ENCODE measurements around the gene TRIM4. TPM values are rescaled to one million over a fixed set of nuclear protein-coding genes. Genes with fewer than 3 reads are reported as not detected.
"Not testable (repeated sequence)": the region's sequence is repeated elsewhere in the genome, so short reads cannot be mapped to it uniquely, and the experiment has no call there.

Gene TRIM4, protein sequence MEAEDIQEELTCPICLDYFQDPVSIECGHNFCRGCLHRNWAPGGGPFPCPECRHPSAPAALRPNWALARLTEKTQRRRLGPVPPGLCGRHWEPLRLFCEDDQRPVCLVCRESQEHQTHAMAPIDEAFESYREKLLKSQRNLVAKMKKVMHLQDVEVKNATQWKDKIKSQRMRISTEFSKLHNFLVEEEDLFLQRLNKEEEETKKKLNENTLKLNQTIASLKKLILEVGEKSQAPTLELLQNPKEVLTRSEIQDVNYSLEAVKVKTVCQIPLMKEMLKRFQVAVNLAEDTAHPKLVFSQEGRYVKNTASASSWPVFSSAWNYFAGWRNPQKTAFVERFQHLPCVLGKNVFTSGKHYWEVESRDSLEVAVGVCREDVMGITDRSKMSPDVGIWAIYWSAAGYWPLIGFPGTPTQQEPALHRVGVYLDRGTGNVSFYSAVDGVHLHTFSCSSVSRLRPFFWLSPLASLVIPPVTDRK
- polyA plus RNA-seq (2011; rRNA removed) (27.0 and 32.7 TPM in 2 replicates), polyA minus RNA-seq (2011; rRNA and poly(A)+ RNA removed) (19.1 and 23.9 TPM in 2 replicates)

GRCh38 chr7:99918959-99919813 is at the start of gene TRIM4:
Gene TRIM4 (minus strand): TSS chr7:99919530. CDS start chr7:99919401, 129 bp downstream.
- Histone ChIP-seq H3K27me3 (ENCODE audit: control insufficient read depth, insufficient read depth, low read length) (no peaks in the 10 kb centered on the region), H3K4me3 (ENCODE audit: low read depth, low read length) (peak within 1 kb of the TSS; percentile 90), H3K27ac (ENCODE audit: low read depth, low read length) (peak within 1 kb of the TSS; percentile 91), H3K9me3 (ENCODE audit: control insufficient read depth, insufficient read depth, low read length) (no peaks in the 10 kb centered on the region)
- POLR2A ChIA-PET = interaction anchor here (0.6 to 1.1 kb wide), 7 partner anchors 9 to 361 kb away, joined by 3 to 6 read pairs (median 3); partner anchors contain the start of genes GJC3, ZNF655 and ZSCAN21
- CTCF ChIA-PET = interaction anchor here (0.8 to 1.8 kb wide), 5 partner anchors 9 to 72 kb away, joined by 3 to 9 read pairs (median 5); partner anchors contain the start of genes AZGP1 and GJC3
- TF ChIP-seq, protein P1, sequence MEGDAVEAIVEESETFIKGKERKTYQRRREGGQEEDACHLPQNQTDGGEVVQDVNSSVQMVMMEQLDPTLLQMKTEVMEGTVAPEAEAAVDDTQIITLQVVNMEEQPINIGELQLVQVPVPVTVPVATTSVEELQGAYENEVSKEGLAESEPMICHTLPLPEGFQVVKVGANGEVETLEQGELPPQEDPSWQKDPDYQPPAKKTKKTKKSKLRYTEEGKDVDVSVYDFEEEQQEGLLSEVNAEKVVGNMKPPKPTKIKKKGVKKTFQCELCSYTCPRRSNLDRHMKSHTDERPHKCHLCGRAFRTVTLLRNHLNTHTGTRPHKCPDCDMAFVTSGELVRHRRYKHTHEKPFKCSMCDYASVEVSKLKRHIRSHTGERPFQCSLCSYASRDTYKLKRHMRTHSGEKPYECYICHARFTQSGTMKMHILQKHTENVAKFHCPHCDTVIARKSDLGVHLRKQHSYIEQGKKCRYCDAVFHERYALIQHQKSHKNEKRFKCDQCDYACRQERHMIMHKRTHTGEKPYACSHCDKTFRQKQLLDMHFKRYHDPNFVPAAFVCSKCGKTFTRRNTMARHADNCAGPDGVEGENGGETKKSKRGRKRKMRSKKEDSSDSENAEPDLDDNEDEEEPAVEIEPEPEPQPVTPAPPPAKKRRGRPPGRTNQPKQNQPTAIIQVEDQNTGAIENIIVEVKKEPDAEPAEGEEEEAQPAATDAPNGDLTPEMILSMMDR (IDR thresholded peaks at IDR 0.05; ENCODE audit: low read depth, low read length) = no peak; the same call in 1 of the 2 replicates
- DNase-seq (ENCODE audit: low read depth, low spot score) = peak; percentile 81

GRCh38 chr7:99958564-99959227 is 39.4 kb upstream of the TRIM4 start:
- H3K27ac ChIP-seq (ENCODE audit: low read depth, low read length) = no peak overlapping the region
- no peak for DNase-seq (ENCODE audit: low read depth, low spot score)
- peaks cover 7% of the 10 kb centered on the region for H3K27me3 ChIP-seq (ENCODE audit: control insufficient read depth, insufficient read depth, low read length)
- POLR2A ChIA-PET = no interaction called here
- no peak overlapping the region for H3K4me3 ChIP-seq (ENCODE audit: low read depth, low read length)
- H3K9me3 ChIP-seq (ENCODE audit: control insufficient read depth, insufficient read depth, low read length) = no peaks in the 10 kb centered on the region
- TF ChIP-seq, protein P1 (IDR thresholded peaks at IDR 0.05; ENCODE audit: low read depth, low read length) = no peak
- CTCF ChIA-PET = no interaction called here

DNA sequence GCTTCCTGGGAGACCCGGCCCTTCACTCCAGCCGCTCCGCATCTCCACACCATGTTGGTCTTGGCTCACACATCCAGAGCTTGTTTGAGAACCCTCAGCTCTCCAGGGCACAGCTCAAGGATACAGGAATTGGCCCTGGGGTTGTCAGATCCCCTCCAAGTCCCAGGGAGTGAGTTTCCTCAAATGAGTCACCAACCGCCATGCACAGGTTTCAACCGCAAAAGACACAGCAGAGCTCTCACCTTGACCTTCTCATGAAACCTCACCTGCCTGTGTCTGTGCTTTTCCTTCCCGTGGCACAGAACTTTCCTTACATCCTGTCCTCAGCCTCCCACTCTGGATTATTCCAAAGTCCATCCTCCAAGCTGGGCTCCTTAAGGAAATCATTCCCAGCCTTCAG is 35.9 kb upstream of the TRIM4 start:
- TF ChIP-seq, protein P1 (IDR thresholded peaks at IDR 0.05; ENCODE audit: low read depth, low read length) = no peak
- Histone ChIP-seq H3K9me3 (ENCODE audit: control insufficient read depth, insufficient read depth, low read length) (no peaks in the 10 kb centered on the region), H3K27me3 (ENCODE audit: control insufficient read depth, insufficient read depth, low read length) (peaks cover 2% of the 10 kb centered on the region), H3K4me3 (ENCODE audit: low read depth, low read length) (no peak overlapping the region), H3K27ac (ENCODE audit: low read depth, low read length) (no peak overlapping the region)
- DNase-seq (ENCODE audit: low read depth, low spot score) = no peak
- CTCF ChIA-PET = interaction anchor here (1.3 kb wide), 1 partner anchor 35 kb away, joined by 4 read pairs; no protein-coding TSS in a partner anchor
- POLR2A ChIA-PET = no interaction called here

DNA sequence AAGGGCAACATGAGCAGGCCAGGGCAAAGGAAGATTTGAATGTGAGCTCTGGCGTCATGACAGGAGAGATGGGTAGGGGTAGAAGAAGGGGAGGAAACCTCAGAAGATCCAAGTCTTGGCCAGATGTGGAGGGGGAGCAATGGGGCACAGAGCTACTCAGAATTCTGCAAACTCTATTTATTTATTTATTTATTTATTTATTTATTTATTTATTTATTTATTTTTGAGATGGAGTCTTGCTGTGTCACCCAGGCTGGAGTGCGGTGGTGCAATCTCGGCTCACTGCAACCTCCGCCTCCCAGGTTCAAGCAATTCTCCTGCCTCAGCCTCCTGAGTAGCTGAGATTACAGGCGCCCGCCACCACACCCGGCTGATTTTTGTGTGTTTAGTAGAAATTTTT is 35.3 kb upstream of the TRIM4 start:
- DNase-seq (ENCODE audit: low read depth, low spot score); H3K27ac ChIP-seq (ENCODE audit: low read depth, low read length); H3K4me3 ChIP-seq (ENCODE audit: low read depth, low read length); H3K9me3 ChIP-seq (ENCODE audit: control insufficient read depth, insufficient read depth, low read length); POLR2A ChIA-PET; H3K27me3 ChIP-seq (ENCODE audit: control insufficient read depth, insufficient read depth, low read length): not testable (repeated sequence)
- CTCF ChIA-PET = interaction anchor here (1.3 kb wide), 1 partner anchor 36 kb away, joined by 4 read pairs; no protein-coding TSS in a partner anchor

DNA sequence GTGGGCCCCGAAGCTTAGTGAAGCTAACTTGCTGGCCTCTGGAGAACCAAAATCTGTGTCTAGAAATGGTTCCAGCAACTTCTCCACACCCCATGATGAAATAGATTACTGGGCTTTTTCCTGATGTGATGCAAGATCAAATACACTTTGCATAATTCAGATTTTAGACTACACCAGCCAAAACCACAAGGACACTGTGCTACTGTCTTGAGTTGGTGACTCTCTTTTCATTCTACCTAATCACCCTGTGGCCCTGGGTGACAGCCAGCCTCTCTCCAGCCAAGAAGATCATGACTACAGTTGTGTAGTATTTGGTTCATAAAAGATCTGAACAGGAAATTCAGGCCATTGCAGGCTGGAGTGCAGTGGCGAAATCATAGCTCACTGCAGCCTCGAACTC is 34.3 kb upstream of the TRIM4 start:
- TF ChIP-seq, protein P1 (IDR thresholded peaks at IDR 0.05; ENCODE audit: low read depth, low read length) = no peak
- H3K27me3 ChIP-seq (ENCODE audit: control insufficient read depth, insufficient read depth, low read length) = no peaks in the 10 kb centered on the region
- H3K4me3 ChIP-seq (ENCODE audit: low read depth, low read length) = no peak overlapping the region
- ChIA-PET CTCF (interaction anchor here (1.6 kb wide), 1 partner anchor 37 kb away, joined by 3 read pairs; no protein-coding TSS in a partner anchor), POLR2A (no interaction called here)
- DNase-seq (ENCODE audit: low read depth, low spot score) = no peak
- H3K9me3 ChIP-seq (ENCODE audit: control insufficient read depth, insufficient read depth, low read length) = no peaks in the 10 kb centered on the region
- H3K27ac ChIP-seq (ENCODE audit: low read depth, low read length) = no peak overlapping the region

GRCh38 chr7:99952649-99953048 is 33.3 kb upstream of the TRIM4 start:
- H3K9me3 ChIP-seq (ENCODE audit: control insufficient read depth, insufficient read depth, low read length); POLR2A ChIA-PET; H3K27me3 ChIP-seq (ENCODE audit: control insufficient read depth, insufficient read depth, low read length); DNase-seq (ENCODE audit: low read depth, low spot score); H3K27ac ChIP-seq (ENCODE audit: low read depth, low read length); H3K4me3 ChIP-seq (ENCODE audit: low read depth, low read length): not testable (repeated sequence)
- CTCF ChIA-PET = interaction anchor here (1.6 kb wide), 1 partner anchor 38 kb away, joined by 3 read pairs; no protein-coding TSS in a partner anchor

- H3K27ac ChIP-seq (ENCODE audit: low read depth, low read length); DNase-seq (ENCODE audit: low read depth, low spot score); POLR2A ChIA-PET; H3K9me3 ChIP-seq (ENCODE audit: control insufficient read depth, insufficient read depth, low read length); H3K4me3 ChIP-seq (ENCODE audit: low read depth, low read length); CTCF ChIA-PET; H3K27me3 ChIP-seq (ENCODE audit: control insufficient read depth, insufficient read depth, low read length): not testable (repeated sequence)
Observed at GRCh38 chr7:99950819-99951218, 31.5 kb upstream of the TRIM4 start.

Measured in AG04450 (cell line).